ENCODE data around the gene LRP1. TPM values are rescaled to one million over a fixed set of nuclear protein-coding genes. Genes with fewer than 3 reads are reported as not detected.

LRP1 gene
- total RNA-seq, 1 donor from 2014 or later = 370 TPM

DNA sequence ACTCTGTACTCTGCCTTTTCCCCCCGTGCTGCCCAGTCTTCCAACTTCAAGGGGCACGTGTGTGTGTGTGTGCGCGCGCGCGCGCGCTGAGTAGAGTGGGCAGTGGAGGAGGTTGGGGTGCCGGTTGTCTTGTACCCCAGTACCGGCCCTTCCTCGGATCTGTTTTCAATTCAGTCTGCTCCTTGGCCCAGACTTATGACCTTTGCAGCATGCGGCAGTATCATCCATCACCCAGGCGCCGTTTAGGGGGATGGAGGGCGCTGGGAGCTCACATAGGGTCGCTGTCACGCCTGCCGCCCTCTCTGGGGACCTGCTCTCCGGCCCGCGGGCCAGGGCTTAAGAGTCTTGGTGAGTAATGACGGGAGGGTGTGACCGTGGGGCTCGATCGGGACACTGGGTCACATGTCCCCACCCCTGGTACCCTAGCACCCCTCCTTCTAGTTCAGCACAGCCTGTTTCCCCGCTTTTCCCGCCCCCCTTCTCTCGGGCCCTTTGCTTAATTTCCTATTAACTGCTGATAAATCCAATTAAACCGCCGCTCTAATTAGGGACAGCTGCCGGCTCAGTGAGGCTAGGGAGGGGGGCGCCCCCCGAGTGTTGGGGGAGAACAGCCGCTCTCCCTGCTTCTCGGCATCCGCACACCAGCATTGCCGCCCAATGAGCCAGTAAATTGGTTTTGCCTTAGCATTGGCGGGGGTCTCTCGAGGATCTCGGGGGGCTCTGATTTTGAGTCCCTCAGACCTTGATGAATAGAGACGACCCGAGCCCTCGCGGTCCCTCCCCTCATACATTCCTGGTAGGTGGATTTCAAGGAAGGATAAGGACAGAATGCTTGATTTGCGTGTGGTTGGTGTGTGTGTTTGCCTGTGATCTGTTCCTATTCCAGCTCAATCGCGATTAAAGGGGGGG lies 113.4 kb downstream of the LRP1 start:
- ATAC-seq (no peak), DNase-seq (ENCODE audit: low spot score) (no peak)

DNA sequence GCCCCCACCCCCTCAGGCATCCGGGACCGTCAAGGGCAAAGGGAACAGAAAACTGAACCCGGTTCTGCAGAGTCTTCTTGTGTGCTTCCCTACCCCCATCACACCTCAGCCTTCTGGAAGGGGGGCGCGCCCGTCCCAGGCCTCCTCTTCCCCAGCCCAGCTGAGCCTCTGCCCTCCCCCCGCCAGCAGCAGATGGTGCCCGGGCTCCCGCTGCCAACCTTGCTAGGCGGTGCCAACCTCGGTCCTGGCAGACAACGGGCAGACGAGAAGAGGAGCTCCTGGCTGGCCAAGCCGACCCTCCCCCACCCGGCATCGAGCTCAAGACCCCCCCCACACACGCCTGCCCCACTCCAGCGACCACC lies 114.0 kb downstream of the LRP1 start:
- DNase-seq (ENCODE audit: low spot score) (peak; percentile 79), ATAC-seq (peak; percentile 43)

DNA sequence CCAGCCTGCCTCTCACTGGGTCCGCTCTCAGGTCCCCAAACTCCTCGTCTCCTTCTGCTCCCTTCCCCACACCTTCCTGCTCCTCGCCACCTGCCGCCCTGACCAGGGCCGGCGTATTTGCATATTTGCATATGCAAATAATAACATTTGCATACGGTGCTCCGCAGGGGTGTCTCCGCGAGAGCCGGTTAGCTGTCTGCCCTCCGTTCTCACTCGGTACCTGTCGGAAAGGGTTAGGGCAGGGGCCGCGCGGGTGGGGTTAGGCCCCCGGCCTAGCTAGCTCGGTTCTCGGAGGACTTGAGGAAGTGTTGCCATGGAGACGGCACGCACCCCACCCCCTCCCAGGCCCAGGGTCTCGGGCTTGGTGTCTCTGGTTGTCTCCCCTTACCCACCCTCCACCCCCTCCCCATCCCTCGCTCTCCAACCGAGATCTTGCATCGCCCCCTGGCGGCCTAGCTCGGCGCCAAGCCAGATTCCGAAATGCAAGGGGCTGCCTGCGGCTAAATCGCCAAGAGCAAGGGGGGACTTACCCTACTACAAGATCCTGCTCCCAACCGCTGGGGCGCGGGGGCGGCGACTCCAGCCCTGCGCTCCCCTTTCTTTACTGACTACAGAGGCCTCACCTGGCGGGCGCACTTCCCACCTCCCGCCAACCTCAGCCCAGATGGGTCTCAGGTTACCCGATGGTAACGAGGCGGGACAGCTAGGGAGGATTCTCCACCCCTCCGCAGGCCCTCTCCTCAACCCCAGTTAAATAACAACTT lies 114.6 kb downstream of the LRP1 start:
- DNase-seq (ENCODE audit: low spot score) (no peak), ATAC-seq (peak; percentile 33)

DNA sequence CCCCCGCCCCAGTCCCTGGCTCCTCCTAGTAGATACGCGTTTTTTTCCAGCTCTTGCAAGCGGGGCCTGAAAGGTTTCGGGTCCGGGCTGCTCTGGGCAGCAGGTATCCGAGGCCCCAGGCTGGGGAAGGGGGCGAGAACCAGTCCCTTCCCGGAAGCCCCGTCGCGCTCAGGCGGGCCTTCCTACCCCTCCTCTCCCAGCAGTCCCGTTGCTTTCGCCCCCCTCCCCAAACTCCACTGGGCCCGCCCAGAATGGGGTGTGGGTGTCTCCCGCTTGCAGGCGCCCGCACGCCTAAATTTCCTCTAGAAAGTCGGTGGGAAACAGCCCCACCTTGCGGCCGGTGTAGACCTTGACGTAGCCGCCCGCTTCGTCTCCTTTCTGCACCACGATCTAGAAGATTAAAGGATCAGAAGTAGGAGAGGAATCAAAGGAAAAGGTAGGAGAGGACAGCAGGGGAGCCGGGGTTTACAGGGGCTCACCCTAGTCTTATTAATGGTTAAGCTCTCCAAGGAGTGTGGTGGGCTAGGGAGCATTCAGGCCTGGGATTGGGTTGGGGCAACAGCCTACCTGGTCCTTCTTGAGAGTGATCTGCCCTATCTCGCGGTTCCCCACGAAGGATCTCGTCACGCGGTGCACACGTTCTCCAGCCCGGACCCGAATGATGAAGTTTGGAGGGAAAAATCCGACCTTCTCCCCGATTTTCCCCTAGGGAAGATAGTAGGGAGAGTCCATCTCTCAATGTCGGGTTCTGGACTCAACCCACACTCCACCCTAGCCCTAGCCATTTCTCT lies 115.4 kb downstream of the LRP1 start:
- ATAC-seq = peak; percentile 55
- peak; percentile 82 for DNase-seq (ENCODE audit: low spot score)

DNA sequence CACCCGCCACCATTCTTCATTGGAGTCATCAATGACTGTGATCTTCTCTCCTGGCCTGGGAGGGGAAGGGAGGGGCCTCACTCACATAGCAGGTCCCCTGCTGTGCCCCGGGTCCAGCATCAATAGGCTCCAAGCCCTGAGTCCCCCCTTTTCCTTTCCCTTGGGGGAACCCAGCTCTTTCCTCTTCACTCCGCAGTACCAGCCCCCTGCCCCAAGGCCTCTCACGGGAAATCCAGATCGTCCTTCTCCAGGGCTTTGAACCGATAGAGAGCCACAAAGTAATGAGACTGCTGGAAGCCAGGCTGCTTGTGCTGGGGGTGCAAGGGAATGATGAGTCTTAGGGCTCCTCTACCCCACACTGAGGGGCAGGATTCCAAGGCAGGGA lies 116.0 kb downstream of the LRP1 start:
- ATAC-seq (no peak), DNase-seq (ENCODE audit: low spot score) (no peak)

DNA sequence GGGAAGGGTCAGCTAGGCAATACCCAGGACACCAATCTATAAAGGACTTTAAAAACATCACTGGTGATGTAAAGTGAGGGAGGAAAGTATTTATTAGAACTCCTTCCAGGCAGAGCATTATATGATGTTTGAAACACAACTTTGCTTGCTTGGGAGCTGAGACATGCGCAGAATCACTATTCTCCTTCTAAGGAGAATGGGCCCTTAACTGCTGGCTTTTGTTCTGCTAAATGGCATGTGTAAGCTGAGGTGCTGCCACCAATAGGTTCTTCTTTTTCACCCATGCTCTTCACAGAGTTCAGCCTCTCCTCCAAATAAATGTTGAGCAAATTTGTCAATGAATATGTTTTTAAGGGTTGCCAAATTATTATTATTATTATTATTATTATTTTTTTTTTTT lies 118.8 kb downstream of the LRP1 start:
- ATAC-seq = no peak
- DNase-seq (ENCODE audit: low spot score) = no peak

DNA sequence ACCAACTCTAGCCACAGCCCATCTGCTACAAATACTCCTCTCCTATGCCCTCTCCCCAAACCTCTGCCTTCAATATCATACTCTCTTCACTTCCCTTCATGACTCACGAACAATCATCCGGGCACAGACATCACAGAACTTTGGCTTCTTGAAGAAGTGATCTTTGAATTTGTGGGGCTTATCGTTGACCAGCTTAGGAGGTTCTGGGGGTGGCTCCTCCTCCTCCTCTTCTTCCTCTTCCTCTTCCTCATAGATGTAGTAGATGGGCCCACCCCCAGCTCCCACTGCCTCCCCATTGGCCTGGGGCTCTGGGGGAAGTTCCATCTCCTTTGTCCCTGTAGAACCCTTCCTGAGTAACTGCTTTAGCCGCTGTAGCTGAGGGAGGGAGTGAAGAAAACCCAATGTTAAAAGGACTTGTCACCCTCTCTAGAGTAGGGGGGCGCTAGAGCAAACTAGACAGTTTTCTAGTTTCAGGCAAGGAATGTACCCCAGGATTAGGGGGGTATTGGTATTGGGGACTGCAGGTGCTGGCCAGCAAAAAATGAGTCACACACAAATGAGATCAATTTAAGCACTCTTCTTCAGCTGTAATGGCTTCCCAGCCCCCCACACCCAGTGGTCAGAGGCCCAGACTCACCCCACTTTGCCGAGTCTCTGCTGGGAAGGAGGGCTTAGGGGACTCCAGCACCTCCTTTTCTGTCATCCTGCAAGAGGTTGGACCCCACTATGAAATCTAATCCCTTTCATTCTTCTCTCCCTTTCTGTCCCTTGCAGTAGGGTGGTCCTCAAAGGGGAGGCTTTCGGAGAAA lies 120.9 kb downstream of the LRP1 start:
- DNase-seq (ENCODE audit: low spot score) (no peak), ATAC-seq (peak; percentile 14)

DNA sequence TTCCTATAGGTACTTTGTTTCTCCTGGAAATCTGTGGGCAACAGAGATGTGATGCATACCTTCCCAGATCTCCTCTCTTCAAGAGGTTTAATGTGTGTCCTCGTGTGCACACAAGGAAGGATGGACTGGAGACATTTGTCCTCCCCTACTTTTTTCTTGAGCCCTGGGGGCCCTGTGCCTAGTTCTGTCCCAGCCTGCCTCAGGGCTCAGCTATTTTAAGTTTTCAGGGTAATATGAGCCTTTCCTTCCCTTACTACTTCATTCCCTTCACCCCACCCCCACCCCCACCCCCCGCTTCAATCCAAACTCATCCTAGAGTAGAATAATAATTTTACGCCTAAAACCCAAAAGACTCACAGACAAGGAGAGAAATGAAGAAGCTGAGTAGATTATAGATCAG lies 122.3 kb downstream of the LRP1 start:
- no peak for ATAC-seq
- DNase-seq (ENCODE audit: low spot score) = no peak

DNA sequence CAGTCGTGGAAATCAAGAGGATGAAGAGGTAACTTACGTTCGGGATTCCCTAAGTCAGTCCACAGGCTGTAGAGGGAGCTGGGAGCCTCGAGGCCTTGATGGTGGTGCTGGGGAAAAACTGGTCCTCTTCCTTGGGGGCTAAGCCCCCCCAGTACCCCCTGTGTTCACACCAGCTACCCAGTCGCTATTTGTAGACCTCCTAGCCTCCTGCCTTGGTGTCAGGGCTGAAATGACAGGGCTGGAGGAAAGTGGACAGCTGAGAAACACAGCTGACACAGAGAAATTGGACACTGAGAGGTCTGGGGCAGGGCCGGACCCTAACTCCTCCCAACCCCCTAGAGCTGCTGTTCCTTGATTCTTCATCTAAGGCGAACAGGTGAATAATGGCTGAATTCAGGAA lies 122.7 kb downstream of the LRP1 start, which contains the start of gene STAC3:
Gene STAC3, minus strand, starts transcription at position 232 of the 400 bp plus-strand sequence. CDS start 1,551 bp downstream, outside the sequence.
- DNase-seq (ENCODE audit: low spot score) (no peak), ATAC-seq (no peak)

DNA sequence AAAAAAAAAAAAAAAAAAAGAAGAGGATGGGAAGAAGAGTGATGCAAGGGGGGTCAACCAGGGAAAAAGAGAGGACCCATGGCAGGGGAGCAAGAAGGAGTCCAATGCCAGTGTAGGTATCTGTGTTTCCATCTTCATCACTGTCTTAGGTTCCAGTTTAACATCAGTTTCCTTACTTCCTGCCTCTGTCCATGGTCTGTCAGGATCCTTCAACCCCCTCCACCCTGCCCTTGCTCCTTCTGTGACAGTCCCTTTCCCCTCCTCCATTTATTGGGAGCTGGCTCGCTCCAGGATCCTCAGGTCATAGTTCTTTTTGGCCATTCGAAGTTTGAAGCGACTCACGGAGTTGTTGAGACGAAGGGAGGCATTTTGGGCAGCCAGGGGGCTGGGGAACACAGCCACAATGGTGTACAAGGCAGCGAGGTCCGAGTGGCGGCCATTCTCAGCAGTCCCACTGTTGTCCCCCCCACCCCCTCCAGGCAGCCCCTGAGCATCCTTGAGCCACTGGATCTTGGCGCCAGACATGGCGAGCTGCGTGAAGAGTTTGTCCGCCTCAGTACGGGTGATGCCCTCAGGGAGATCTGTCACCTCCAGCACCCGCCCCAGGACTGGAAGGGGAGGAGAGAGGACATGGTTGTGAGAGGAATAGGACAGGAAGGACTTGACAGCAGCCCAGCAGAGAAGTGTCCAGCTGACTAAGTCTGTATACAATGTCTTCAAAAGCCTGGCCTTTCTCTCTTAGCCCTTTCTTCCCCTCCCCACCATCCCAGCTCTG lies 126.4 kb downstream of the LRP1 start:
- ATAC-seq = no peak
- DNase-seq (ENCODE audit: low spot score) = no peak

DNA sequence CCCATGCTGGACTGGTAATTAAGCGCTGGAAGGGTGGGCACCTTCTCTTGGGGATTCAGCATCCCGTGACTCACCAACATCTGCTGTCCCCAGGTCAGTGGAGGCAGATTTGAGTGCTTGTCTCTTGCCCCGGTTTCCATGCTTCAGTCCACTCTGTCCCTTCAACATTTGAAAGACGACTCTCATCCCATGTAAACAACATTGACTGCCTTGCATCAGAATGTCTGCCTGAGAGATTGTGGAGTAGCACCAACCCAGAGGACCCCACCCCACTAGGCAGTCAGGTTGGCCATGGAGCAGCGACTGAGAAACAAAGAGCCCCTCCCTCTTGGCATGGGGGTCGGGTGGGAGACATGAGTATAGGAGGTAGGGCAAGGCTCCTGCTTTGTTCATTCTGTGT lies 127.6 kb downstream of the LRP1 start:
- no peak for ATAC-seq
- DNase-seq (ENCODE audit: low spot score) = peak; percentile 31

DNA sequence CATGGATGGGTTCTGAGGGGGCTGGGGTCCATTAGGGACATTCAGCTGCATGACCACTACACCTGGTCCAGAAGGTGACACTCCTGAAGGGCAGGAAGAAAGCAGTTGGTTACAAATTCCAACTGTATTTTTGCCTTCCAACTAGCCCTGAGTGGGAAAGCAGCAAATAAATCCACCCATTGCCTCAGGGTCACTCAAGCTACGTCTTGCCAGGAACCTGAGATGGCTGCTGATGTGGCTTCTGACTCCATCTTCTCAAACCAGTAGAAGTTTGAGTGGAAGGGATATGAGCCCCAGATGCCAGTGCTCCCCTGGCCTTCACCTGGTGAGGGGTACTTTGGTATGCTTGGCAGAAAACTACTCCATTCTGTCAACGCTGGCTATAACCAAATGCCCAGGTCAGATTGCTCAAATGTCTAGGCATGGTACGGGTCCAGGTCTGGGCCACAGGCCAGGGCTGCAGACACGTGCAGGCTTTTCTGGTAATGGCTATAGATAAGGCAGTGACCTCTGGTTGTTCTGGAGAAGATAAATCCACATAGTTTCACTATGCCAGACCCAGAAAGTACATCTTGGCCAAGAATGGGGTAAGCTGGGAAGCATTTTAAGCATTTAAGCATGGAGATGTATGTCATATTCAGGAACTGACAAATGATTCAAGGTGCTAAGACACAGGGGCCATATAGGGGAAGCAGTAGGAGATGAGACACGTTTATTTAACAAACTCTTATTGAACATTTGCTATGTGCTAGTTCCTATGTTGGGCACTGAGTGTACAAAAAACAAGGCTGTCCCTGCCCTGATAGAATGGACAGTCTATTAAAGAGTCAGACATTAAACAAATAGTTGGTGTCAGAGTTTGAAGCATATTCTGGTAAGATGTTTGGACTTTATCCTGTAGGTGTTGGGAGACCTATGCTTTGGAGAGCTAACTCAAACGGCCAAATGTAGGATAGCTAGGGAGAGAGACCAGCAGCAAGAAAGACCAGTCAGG lies 131.0 kb downstream of the LRP1 start:
- DNase-seq (ENCODE audit: low spot score) (peak; percentile 96), ATAC-seq (peak; percentile 71)

DNA sequence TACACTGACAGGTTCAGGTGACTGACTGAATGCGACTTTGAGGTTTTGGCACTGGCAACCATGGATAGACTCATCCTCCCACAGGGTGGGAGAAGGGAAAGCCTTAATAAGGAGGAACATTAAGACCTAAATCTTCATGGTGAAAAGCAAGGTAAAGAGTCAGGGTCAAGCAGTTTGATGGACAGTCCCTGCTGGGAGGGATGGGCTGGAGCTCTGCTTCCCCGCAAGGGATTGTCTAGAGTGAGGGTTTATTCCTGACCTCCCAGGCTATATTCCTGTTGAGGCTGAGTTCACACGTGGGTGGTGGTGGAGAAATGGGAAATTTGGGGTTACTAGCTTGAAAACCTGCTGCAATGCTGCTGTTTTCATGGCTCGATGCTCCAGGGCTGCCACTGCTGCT lies 132.1 kb downstream of the LRP1 start:
- ATAC-seq (no peak), DNase-seq (ENCODE audit: low spot score) (no peak)

DNA sequence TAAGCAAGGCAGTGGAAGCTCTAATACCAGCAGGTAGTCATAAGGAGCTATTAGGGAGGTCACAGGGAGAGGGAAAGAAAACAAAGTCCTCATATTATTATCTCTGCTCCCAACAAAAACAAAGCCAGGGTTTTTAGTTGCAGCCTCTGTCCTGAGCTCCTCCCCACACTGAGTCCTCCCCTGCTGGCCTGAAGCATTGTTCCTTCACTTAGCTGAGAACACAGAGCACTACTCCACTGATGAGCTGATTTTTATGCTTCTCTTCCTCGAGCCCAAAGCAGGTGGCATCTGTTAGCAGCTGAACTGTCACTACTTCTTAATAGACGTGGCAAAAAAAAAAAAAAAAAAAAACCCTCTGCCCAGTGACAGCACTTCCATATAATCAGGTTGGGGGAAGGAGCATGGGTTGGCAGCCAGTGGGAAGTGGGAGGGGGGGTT lies 133.2 kb downstream of the LRP1 start:
- no peak for DNase-seq (ENCODE audit: low spot score)
- ATAC-seq = peak; percentile 13

DNA sequence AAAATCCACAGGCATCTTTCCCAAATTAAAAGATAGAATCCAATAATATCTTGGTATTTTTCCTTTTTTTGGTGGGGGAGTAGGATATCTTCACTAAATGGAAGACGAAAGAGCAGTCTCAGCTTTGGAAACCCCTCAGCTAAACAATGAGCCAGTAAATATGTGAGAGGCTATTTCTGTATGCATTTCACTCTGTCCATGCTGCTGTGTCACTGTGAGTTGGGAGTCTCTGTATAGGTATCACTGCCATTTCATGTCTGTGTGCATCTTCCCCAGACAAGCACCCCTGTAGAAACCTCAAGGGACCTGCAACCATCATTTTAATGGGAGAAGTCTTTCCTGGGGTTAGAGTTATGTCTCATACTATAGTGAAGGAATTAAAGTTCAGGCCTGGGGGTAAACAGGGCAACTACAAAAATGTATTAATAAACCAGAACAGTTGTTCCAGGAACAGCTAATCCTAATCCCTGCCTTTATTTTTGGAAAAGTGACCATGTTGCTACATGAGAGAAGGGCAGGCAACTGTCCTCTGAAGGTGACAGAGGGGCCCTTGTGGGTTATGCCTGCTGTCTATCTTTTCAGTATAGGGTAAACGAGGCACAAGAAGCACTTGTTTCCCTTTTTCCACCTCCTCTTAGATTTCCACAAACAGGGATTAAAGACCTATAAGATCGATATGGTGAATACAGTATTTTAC lies 134.0 kb downstream of the LRP1 start:
- no peak for DNase-seq (ENCODE audit: low spot score)
- ATAC-seq = no peak

Data from left lobe of liver (tissue), 2 donors.